ENCODE data around the gene FXYD7. TPM values are rescaled to one million over a fixed set of nuclear protein-coding genes. Genes with fewer than 3 reads are reported as not detected.

FXYD7 gene
- total RNA-seq, 5 donors from 2014 or later (not counting 1 experiment from before 2014, with no cell fraction given), result 8.8 to 24.0 (median 12.6) TPM

DNA sequence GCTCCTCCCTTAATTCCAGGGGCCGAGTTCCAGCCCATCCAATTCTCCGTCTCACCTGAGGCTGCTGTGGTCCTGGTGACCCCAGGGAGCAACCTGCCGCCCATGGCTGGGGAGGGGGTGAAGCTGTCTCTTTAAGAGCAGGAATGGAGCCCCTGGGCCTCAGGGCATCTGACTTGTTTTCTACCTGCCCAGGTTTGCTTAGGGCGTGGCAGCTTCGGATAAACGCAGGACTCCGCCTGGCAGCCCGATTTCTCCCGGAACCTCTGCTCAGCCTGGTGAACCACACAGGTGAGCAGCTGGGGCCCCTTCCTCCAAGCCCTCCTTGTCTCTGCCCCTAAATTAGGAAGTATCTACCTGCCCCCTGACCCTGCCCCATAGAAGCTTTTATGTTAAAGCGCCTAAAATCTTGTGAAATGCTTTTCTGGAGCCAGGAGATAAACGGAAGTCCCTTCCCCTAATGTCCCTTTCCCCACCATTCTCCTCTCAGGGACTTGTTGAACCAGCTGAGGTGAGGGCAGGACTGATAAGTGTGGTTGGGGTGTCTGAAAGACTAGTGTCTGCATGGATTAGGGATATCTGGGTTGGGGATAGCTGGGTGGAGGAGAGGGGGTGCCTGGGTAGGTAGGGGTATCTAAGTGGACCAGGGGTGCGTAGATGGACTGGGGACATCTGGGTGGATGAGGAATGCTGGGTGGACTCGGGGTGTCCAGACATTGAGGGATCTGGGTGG, 26.8 kb upstream of the FXYD7 start:
- POLR2A ChIA-PET, result no interaction called here
- H3K36me3 ChIP-seq (ENCODE audit: control insufficient read depth in 2 of 2, extremely low read depth in 1 of 2, insufficient read depth in 1 of 2, low read length in 1 of 2), result no peaks in the 10 kb centered on the region
- peaks cover 0 to 25% of the 10 kb centered on the region in 2 experiments for H3K27me3 ChIP-seq (replicated peaks in 1 of 2; ENCODE audit: control insufficient read depth in 2 of 2, extremely low read depth in 1 of 2, insufficient read depth in 2 of 2, low read length in 1 of 2)
- H3K4me3 Mint-ChIP-seq, result no peak overlapping the region
- H3K27ac Mint-ChIP-seq, result no peak overlapping the region
- H3K27me3 Mint-ChIP-seq, result peaks cover 0 to 7% of the 10 kb centered on the region in 2 donors
- DNase-seq (no peak), ATAC-seq (replicated peaks in 1 of 4) (no peak)
- H3K4me1 Mint-ChIP-seq, result peaks cover 5 to 7% (median 6%) of the 10 kb centered on the region in 3 donors
- no peaks in the 10 kb centered on the region for H3K9me3 ChIP-seq
- 92% methylated on average over 9 of the region's 13 CpGs for WGBS (ENCODE audit: insufficient coverage)
- no peaks in the 10 kb centered on the region for H3K36me3 Mint-ChIP-seq
- H3K27ac ChIP-seq (ENCODE audit: low read length), result no peak overlapping the region
- no peaks in the 10 kb centered on the region for H3K9me3 Mint-ChIP-seq
- H3K4me1 ChIP-seq (ENCODE audit: control insufficient read depth in 1 of 2, extremely low read depth in 1 of 2, insufficient read depth in 2 of 2, low read length in 2 of 2), result peaks cover 0 to 9% of the 10 kb centered on the region in 2 experiments
- CTCF ChIA-PET, result interaction anchor here in 1 of 2 donors (0.7 kb wide), 1 partner anchor 26 kb away, joined by 3 read pairs; no protein-coding TSS in a partner anchor
- H3K4me3 ChIP-seq (ENCODE audit: control insufficient read depth in 1 of 2, extremely low read depth in 1 of 2, low read length in 1 of 2), result no peak overlapping the region

DNA sequence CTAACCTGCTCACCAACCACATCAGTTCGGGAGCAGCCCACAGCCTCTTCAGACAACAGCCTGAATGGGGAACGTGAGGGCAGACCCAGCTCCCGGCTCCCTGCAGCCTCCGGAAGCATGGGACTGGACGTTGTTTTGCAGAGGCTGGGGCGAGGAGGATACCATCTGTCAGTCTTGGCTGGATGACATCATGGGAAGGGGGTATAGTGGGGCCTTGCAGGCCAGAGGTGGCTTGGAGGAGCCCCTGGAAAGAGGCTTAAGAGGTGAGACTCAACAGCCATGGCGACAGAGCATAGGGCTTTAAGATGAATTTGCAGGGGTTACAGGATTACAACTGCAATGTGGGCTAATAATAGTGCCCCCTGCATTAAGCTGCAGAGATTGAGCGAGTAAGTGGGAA, 25.9 kb upstream of the FXYD7 start:
- ChIA-PET CTCF (interaction anchor here in 1 of 2 donors (0.7 kb wide), 1 partner anchor 25 kb away, joined by 3 read pairs; no protein-coding TSS in a partner anchor), POLR2A (no interaction called here)
- Histone ChIP-seq H3K27ac (ENCODE audit: low read length) (no peak overlapping the region), H3K4me1 (ENCODE audit: control insufficient read depth in 1 of 2, extremely low read depth in 1 of 2, insufficient read depth in 2 of 2, low read length in 2 of 2) (peaks cover 0 to 9% of the 10 kb centered on the region in 2 experiments), H3K36me3 (ENCODE audit: control insufficient read depth in 2 of 2, extremely low read depth in 1 of 2, insufficient read depth in 1 of 2, low read length in 1 of 2) (no peaks in the 10 kb centered on the region), H3K4me3 (ENCODE audit: control insufficient read depth in 1 of 2, extremely low read depth in 1 of 2, low read length in 1 of 2) (no peak overlapping the region), H3K27me3 (replicated peaks in 1 of 2; ENCODE audit: control insufficient read depth in 2 of 2, extremely low read depth in 1 of 2, insufficient read depth in 2 of 2, low read length in 1 of 2) (peaks cover 0 to 19% of the 10 kb centered on the region in 2 experiments), H3K9me3 (no peaks in the 10 kb centered on the region)
- Mint-ChIP-seq H3K4me3 (no peak overlapping the region), H3K27me3 (peaks cover 0 to 4% of the 10 kb centered on the region in 2 donors), H3K9me3 (no peaks in the 10 kb centered on the region), H3K4me1 (peaks cover 5 to 7% (median 6%) of the 10 kb centered on the region in 3 donors), H3K27ac (no peak overlapping the region), H3K36me3 (no peaks in the 10 kb centered on the region)
- WGBS (ENCODE audit: insufficient coverage), result 80% methylated on average over 6 of the region's 8 CpGs
- DNase-seq, result no peak
- ATAC-seq (replicated peaks in 1 of 4), result no peak

DNA sequence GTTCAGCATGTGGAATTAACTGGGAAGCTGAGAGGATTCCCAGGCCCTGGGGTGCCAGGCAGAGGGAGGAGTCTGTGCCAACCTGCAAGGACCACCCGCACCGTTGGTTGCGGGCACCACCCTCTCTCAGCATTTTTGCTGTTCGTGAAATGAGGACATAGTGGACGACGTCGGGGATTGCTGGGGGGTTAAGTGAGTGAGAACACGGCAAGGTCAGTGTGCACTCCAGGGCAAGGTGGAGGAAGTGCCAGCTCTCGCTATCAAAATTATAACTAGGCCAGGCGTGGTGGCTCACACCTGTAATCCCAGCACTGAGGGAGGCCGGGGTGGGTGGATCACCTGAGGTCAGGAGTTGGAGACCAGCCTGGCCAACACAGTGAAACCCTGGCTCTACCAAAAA, 25.3 kb upstream of the FXYD7 start:
- no peak for DNase-seq

DNA sequence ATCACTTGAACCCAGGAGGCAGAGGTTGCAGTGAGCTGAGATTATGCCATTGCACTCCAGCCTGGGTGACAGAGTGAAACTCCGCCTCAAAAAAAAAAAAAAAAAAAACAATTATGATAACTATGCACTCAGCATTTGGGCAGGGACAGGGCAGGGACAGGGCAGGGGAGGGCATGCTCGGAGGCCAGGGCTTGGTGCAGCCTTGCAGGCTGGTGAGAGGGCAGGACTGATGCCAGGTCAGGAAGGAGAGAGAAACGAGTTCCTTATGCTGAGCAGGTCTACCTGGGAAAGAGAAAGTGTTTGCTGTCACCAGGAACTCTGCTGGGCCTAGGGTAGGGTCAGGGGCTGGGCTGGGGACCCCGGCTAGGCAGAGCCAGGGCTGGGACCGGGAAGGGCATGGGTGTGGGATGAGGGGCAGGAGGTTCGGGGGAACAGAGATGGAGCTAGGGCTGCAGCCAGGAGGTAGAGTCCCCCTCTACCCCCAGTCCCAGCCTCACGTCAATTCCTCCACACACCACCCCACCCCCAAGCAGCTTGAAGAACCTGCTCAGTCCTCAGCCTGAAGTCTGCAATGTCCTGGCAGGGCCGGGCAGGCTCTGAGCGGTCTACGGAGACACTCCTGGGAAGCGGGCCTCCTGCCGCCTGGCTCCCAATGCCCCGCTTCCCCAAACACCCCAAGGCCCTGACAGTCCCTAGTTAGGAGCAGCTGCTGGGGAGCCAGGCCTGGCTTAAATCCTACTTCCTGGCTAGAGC, 24.6 kb upstream of the FXYD7 start:
- ATAC-seq (replicated peaks in 1 of 4) (no peak), DNase-seq (no peak)
- CTCF ChIA-PET, result interaction anchor here in 1 of 2 donors (0.6 kb wide), 2 partner anchors 70 to 155 kb away, joined by 3 to 6 read pairs; no protein-coding TSS in a partner anchor
- POLR2A ChIA-PET, result no interaction called here
- WGBS (ENCODE audit: insufficient coverage), result 81% methylated on average over 8 of the region's 13 CpGs
- H3K27me3 ChIP-seq (replicated peaks in 1 of 2; ENCODE audit: control insufficient read depth in 2 of 2, extremely low read depth in 1 of 2, insufficient read depth in 2 of 2, low read length in 1 of 2), result peaks cover 0 to 15% of the 10 kb centered on the region in 2 experiments
- H3K9me3 ChIP-seq, result no peaks in the 10 kb centered on the region
- peaks cover 0 to 9% of the 10 kb centered on the region in 2 experiments for H3K4me1 ChIP-seq (ENCODE audit: control insufficient read depth in 1 of 2, extremely low read depth in 1 of 2, insufficient read depth in 2 of 2, low read length in 2 of 2)
- no peaks in the 10 kb centered on the region for H3K9me3 Mint-ChIP-seq
- H3K4me3 ChIP-seq (ENCODE audit: control insufficient read depth in 1 of 2, extremely low read depth in 1 of 2, low read length in 1 of 2), result no peak overlapping the region
- no peak overlapping the region for H3K27ac Mint-ChIP-seq
- H3K36me3 Mint-ChIP-seq, result no peaks in the 10 kb centered on the region
- peaks cover 5 to 7% (median 6%) of the 10 kb centered on the region in 3 donors for H3K4me1 Mint-ChIP-seq
- H3K27me3 Mint-ChIP-seq, result peaks cover 0 to 4% of the 10 kb centered on the region in 2 donors
- no peak overlapping the region for H3K27ac ChIP-seq (ENCODE audit: low read length)
- no peak overlapping the region for H3K4me3 Mint-ChIP-seq
- no peaks in the 10 kb centered on the region for H3K36me3 ChIP-seq (ENCODE audit: control insufficient read depth in 2 of 2, extremely low read depth in 1 of 2, insufficient read depth in 1 of 2, low read length in 1 of 2)

More for the DNA sequence above, 25.3 kb upstream of the FXYD7 start:
- Mint-ChIP-seq H3K27me3 (peaks cover 0 to 4% of the 10 kb centered on the region in 2 donors), H3K36me3 (no peaks in the 10 kb centered on the region), H3K9me3 (no peaks in the 10 kb centered on the region), H3K4me1 (peaks cover 5 to 7% (median 6%) of the 10 kb centered on the region in 3 donors), H3K4me3 (no peak overlapping the region), H3K27ac (no peak overlapping the region)
- 80% methylated on average over 11 of the region's 11 CpGs for WGBS (ENCODE audit: insufficient coverage)
- Histone ChIP-seq H3K36me3 (ENCODE audit: control insufficient read depth in 2 of 2, extremely low read depth in 1 of 2, insufficient read depth in 1 of 2, low read length in 1 of 2) (no peaks in the 10 kb centered on the region), H3K27me3 (replicated peaks in 1 of 2; ENCODE audit: control insufficient read depth in 2 of 2, extremely low read depth in 1 of 2, insufficient read depth in 2 of 2, low read length in 1 of 2) (peaks cover 0 to 14% of the 10 kb centered on the region in 2 experiments), H3K4me1 (ENCODE audit: control insufficient read depth in 1 of 2, extremely low read depth in 1 of 2, insufficient read depth in 2 of 2, low read length in 2 of 2) (peaks cover 0 to 9% of the 10 kb centered on the region in 2 experiments), H3K4me3 (ENCODE audit: control insufficient read depth in 1 of 2, extremely low read depth in 1 of 2, low read length in 1 of 2) (no peak overlapping the region), H3K9me3 (no peaks in the 10 kb centered on the region), H3K27ac (ENCODE audit: low read length) (no peak overlapping the region)
- ChIA-PET POLR2A (no interaction called here), CTCF (interaction anchor here in 1 of 2 donors (0.6 kb wide), 3 partner anchors 69 to 155 kb away, joined by 3 to 6 read pairs (median 3); no protein-coding TSS in a partner anchor)
- no peak for ATAC-seq (replicated peaks in 1 of 4)

DNA sequence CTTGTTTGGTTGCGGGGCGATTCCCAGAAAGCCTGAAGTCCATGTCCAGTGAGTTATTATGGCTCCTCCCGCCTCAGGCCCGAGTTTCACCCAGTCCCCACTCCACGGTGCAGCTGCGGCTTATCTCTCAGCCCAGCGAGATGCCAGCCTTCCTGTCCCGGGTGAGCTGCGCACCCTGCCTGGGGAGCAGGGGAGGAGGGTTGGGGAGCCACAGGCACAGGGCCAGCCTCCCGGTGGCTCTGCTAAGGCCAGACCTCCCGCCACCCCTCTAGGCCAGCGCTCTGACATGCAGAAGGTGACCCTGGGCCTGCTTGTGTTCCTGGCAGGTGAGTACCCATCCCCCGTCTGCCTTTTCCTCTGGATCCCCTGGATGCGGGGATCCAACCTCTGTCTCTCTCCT, 24.0 kb upstream of the FXYD7 start:
- Mint-ChIP-seq H3K9me3 (no peaks in the 10 kb centered on the region), H3K36me3 (no peaks in the 10 kb centered on the region), H3K4me3 (no peak overlapping the region), H3K27me3 (peaks cover 0 to 4% of the 10 kb centered on the region in 2 donors), H3K4me1 (peaks cover 9 to 12% (median 11%) of the 10 kb centered on the region in 3 donors), H3K27ac (no peak overlapping the region)
- no peak overlapping the region for H3K27ac ChIP-seq (ENCODE audit: low read length)
- H3K27me3 ChIP-seq (replicated peaks in 1 of 2; ENCODE audit: control insufficient read depth in 2 of 2, extremely low read depth in 1 of 2, insufficient read depth in 2 of 2, low read length in 1 of 2), result peaks cover 0 to 15% of the 10 kb centered on the region in 2 experiments
- ChIA-PET CTCF (no interaction called here), POLR2A (no interaction called here)
- no peaks in the 10 kb centered on the region for H3K9me3 ChIP-seq
- no peak for ATAC-seq (replicated peaks in 1 of 4)
- H3K4me3 ChIP-seq (ENCODE audit: control insufficient read depth in 1 of 2, extremely low read depth in 1 of 2, low read length in 1 of 2), result no peak overlapping the region
- peaks cover 0 to 10% of the 10 kb centered on the region in 2 experiments for H3K4me1 ChIP-seq (ENCODE audit: control insufficient read depth in 1 of 2, extremely low read depth in 1 of 2, insufficient read depth in 2 of 2, low read length in 2 of 2)
- whole genome bisulfite sequencing (ENCODE audit: insufficient coverage), result 55% methylated on average over 12 of the region's 14 CpGs
- DNase-seq, result no peak
- H3K36me3 ChIP-seq (ENCODE audit: control insufficient read depth in 2 of 2, extremely low read depth in 1 of 2, insufficient read depth in 1 of 2, low read length in 1 of 2), result no peaks in the 10 kb centered on the region

DNA sequence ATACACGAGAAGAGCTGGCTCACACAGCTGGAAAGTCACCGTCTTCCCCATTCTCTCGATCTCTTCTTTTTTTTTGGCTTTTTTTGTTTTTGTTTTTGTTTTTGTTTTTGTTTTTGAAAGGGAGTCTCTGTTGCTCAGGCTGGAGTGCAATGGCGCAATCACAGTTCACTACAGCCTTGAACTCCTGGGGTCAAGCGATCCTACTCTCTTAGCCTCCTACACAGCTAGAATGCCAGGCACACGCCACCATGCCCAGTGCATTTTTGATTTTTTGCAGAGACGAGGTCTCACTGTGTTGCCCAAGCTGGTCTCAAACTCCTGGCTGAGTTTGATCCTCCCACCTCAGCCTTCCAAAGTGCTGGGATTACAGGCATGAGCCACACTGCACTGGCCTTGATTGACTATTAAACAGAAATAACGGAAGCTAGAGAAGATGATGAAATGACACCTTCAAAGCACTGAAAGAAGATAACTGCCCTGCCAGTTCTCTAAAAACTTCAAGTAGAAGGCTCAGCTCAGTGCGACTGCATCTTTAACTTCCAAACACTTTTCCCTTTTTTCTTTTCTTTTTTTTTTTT, 23.4 kb upstream of the FXYD7 start:
- Histone ChIP-seq H3K4me3 (ENCODE audit: control insufficient read depth in 1 of 2, extremely low read depth in 1 of 2, low read length in 1 of 2) (no peak overlapping the region), H3K36me3 (ENCODE audit: control insufficient read depth in 2 of 2, extremely low read depth in 1 of 2, insufficient read depth in 1 of 2, low read length in 1 of 2) (no peaks in the 10 kb centered on the region), H3K9me3 (no peaks in the 10 kb centered on the region), H3K27ac (ENCODE audit: low read length) (no peak overlapping the region), H3K4me1 (ENCODE audit: control insufficient read depth in 1 of 2, extremely low read depth in 1 of 2, insufficient read depth in 2 of 2, low read length in 2 of 2) (peaks cover 0 to 12% of the 10 kb centered on the region in 2 experiments), H3K27me3 (replicated peaks in 1 of 2; ENCODE audit: control insufficient read depth in 2 of 2, extremely low read depth in 1 of 2, insufficient read depth in 2 of 2, low read length in 1 of 2) (peaks cover 0 to 13% of the 10 kb centered on the region in 2 experiments)
- CTCF ChIA-PET, result no interaction called here
- Mint-ChIP-seq H3K4me3 (no peak overlapping the region), H3K27ac (no peak overlapping the region), H3K36me3 (no peaks in the 10 kb centered on the region), H3K9me3 (no peaks in the 10 kb centered on the region), H3K27me3 (peaks cover 0 to 1% of the 10 kb centered on the region in 2 donors), H3K4me1 (peaks cover 12 to 14% (median 12%) of the 10 kb centered on the region in 3 donors)
- 90% methylated on average over 4 of the region's 9 CpGs for WGBS (ENCODE audit: insufficient coverage)
- DNase-seq (no peak), ATAC-seq (replicated peaks in 1 of 4) (no peak)
- POLR2A ChIA-PET, result no interaction called here
